WERI-Rb-1 (cell line): ENCODE results near the gene IGLL5.

Experiments
- DNase-seq: peaks from one replicate; pipeline ENCODE4 v3.0.0-alpha.2; 2020
- H3K27ac ChIP-seq: fragments of 250-450 bp; sonication (Bioruptor Pico); 2 replicates; pipeline ENCODE4 v1.5.1; 2020; ENCODE audit warnings: mild to moderate bottlenecking, moderate library complexity
- H3K27me3 ChIP-seq: fragments of 250-450 bp; sonication (Bioruptor Pico); 2 replicates; pipeline ENCODE4 v1.5.1; 2021; ENCODE audit warnings: mild to moderate bottlenecking, low read depth, moderate library complexity; ENCODE audit not compliant: insufficient read depth, severe bottlenecking
- H3K36me3 ChIP-seq: fragments of 250-450 bp; sonication (Bioruptor Pico); 2 replicates; pipeline ENCODE4 v1.5.1; 2020; ENCODE audit warnings: mild to moderate bottlenecking, moderate library complexity
- H3K4me3 ChIP-seq: 2 replicates; pipeline ENCODE4 v1.5.1; 2011; ENCODE audit warnings: low read depth, mild to moderate bottlenecking, control low read depth, low read length
- H3K9me3 ChIP-seq: fragments of 250-450 bp; sonication (Bioruptor Pico); 2 replicates; pipeline ENCODE4 v1.5.1; 2021; ENCODE audit warnings: mild to moderate bottlenecking, moderate library complexity; ENCODE audit not compliant: severe bottlenecking
- CTCF ChIP-seq: IDR thresholded peaks from 2 replicates; pipeline ENCODE4 v1.5.1; 2011; ENCODE audit warnings: low read depth, mild to moderate bottlenecking, control low read depth, inconsistent platforms, low read length

Gene IGLL5

GRCh38 chr22:22880645-22881044 is 7.0 kb upstream of the IGLL5 start:
- H3K4me3 ChIP-seq = no peak overlapping the region
- no peaks in the 10 kb centered on the region for H3K9me3 ChIP-seq
- DNase-seq = no peak
- no peak overlapping the region for H3K27ac ChIP-seq
- H3K36me3 ChIP-seq = no peaks in the 10 kb centered on the region
- no peak for TF ChIP-seq CTCF
- peaks cover 2% of the 10 kb centered on the region for H3K27me3 ChIP-seq

- DNase-seq = no peak
- peaks cover 2% of the 10 kb centered on the region for H3K27me3 ChIP-seq
These were observed 6.3 kb upstream of the IGLL5 start for GRCh38 chr22:22881116-22882000.

GRCh38 chr22:22882033-22882717 is 5.4 kb upstream of the IGLL5 start:
- Histone ChIP-seq H3K27me3 (peaks cover 2% of the 10 kb centered on the region), H3K36me3 (no peaks in the 10 kb centered on the region), H3K27ac (no peak overlapping the region), H3K9me3 (no peaks in the 10 kb centered on the region), H3K4me3 (no peak overlapping the region)
- DNase-seq = no peak
- TF ChIP-seq CTCF = no peak

More at GRCh38 chr22:22881116-22882000, 6.3 kb upstream of the IGLL5 start:
- no peak overlapping the region for H3K27ac ChIP-seq
- no peaks in the 10 kb centered on the region for H3K36me3 ChIP-seq
- no peak for TF ChIP-seq CTCF
- H3K9me3 ChIP-seq = no peaks in the 10 kb centered on the region
- H3K4me3 ChIP-seq = no peak overlapping the region

GRCh38 chr22:22883090-22883727 is 4.4 kb upstream of the IGLL5 start:
- DNase-seq = no peak

More at GRCh38 chr22:22883090-22883727, 4.4 kb upstream of the IGLL5 start:
- H3K4me3 ChIP-seq = no peak overlapping the region
- TF ChIP-seq CTCF = no peak
- no peak overlapping the region for H3K27ac ChIP-seq
- H3K27me3 ChIP-seq = peaks cover 2% of the 10 kb centered on the region
- no peaks in the 10 kb centered on the region for H3K9me3 ChIP-seq
- H3K36me3 ChIP-seq = no peaks in the 10 kb centered on the region
